GM18519 (cell line): Measurements from ENCODE around the gene SP3.

Experiments
- ATAC-seq: cut with Tn5 transposase; IDR thresholded peaks from one replicate; pipeline ENCODE4 v1.9.1; 2021; ENCODE audit warnings: mild to moderate bottlenecking, moderate library complexity; ENCODE audit not compliant: unreplicated experiment, low FRiP score

Gene SP3

DNA sequence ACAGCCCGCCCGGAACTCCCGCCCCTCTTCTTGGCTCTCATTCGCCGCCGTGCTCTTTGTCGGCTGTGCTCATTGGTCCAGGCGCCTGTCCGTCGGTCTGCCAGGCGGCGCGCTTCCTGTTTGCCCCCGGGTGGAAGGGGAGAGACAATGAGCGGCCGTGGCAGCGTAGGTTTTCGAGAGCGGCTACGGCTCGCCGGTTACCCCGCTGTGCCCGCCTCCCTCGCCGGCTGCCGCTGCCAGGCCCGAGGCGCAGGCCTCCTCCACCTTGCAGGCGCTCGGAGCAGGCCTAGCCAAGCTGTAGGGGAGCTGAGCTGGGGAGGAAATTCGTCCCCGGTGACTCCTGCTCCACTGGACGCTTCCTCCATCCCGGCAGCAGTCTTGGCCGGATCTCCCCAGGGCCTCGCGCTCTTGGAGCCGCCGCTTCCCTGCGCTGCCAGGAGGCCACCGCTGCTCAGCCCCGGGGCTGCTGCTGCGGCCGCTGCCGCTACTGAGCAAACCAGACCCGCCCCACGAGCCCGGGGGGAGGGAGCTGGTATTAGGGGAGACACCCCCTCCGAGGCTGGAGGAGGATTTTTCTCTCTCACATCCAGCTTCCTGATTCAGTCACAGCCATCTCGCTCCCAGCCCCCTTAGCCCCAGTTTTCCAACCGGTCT, at the start of gene SP3:
Gene SP3 (minus strand): TSS at position 2 of the 654 bp plus-strand sequence. CDS start 202 bp downstream, outside the sequence.
- ATAC-seq = peak; percentile 60

DNA sequence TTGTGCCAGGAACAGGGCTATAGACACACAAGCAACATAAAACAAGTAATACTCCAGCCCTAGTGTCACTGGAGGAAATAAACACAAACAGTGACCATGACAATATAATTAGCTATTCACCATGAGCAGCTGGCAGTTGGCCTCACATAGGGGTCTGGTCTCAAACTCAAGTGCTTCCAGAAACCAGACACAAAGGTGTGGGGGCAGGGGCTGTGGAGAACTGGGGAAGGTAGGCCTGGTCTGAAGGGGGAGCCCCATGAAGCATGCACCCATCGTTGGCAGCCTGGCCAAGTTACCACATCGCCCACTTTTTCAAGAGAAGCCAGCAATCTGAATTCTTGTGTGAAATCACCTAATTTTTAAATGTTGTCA, 49.5 kb upstream of the SP3 start:
- no peak for ATAC-seq

DNA sequence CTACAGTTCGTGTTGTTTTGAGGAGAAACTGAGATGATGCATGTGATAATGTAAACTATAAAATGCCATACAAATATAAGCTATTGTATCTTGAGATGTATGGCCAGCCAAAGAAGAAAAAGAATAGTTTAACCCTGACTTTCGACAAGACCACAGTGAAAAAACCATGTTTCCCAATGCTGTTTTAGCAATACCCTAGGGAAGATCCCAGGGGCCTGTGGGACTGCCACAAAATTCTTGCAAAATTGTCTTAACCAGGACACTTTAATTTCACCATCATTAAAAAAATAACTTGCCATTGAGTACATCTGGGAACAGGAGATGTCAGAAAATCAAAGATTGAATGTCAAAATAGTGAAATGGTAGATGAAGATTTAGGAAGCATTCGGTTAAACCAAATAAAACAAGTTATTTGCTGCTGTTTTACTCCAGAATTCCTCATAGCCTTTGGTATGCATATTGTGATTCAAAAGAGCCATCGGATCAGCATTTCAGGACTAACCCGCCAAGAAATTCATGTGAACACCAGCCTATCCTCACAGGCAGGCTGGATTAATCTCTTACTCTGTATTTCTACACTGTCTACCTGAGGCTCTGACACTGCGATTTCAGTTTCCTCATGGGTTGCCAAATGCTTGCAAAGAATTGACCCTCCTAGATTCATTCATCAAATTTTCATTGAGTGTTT, 49.0 kb upstream of the SP3 start:
- no peak for ATAC-seq

DNA sequence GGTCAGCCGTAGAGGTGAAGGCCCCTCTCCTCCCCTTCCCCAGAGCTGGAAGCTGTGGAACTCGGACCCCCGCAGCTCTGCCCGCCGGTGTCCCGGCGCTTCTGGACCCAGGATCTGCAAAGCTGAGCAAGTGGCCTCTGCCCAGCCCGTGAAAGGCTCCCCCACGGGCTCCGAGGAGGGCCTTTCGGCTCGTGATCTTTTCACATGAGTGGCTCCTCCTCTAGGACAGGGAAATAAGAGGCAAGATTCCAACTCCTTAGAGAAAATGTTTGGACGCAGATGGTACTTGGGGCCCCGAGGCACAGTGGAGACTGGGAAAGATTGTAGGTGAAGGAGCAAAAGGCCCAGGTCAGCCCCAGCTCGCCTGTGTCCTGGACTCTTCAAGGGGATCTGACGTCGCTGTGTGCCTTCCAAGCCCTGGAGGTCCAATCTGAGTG, 48.2 kb upstream of the SP3 start:
- no peak for ATAC-seq

- no peak for ATAC-seq
Observed at GRCh38 chr2:174012347-174013314, 47.5 kb upstream of the SP3 start.

DNA sequence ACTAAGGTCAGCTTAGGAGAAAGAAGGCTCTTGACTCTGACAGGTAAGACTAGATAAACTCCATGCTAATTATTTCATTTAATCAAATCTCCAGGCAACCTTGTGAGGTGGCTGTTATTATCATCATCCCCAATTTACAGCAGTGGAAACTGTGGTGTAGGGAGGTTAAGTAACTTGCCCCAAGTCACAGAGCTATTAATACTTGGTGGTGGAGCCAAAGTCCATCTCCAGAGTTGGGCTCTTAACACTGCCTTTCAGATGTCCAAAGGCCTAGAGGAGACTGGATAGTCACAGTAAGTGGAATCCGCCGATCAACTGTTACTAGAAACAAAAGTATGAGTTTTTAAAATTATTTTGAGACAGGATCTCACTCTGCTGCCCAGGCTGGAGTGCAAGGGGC, 46.6 kb upstream of the SP3 start:
- ATAC-seq = no peak

- ATAC-seq = no peak
Observed at GRCh38 chr2:174011173-174011572, 46.0 kb upstream of the SP3 start.

GRCh38 chr2:174009488-174010223, 44.5 kb upstream of the SP3 start:
- no peak for ATAC-seq

- ATAC-seq = no peak
Observed at GRCh38 chr2:174008720-174009119, 43.5 kb upstream of the SP3 start.

DNA sequence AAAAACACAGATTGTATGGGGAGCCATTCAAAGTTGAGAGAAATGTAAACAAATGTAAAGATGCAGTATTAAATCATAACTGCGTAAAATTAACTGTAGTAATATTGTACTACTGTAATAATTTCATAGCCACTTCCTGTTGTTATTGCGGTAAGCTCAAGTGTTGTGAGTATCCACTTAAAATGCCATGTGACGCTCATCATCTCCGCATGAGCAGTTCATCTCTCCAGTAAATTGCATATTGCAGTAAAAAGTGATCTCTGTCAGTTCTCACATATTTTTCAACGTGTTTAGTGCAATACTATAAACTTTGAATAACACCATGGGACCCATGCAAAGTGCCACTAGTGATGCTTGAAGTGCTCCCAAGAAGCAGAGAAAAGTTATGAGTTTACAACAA, 41.8 kb upstream of the SP3 start:
- ATAC-seq = no peak

DNA sequence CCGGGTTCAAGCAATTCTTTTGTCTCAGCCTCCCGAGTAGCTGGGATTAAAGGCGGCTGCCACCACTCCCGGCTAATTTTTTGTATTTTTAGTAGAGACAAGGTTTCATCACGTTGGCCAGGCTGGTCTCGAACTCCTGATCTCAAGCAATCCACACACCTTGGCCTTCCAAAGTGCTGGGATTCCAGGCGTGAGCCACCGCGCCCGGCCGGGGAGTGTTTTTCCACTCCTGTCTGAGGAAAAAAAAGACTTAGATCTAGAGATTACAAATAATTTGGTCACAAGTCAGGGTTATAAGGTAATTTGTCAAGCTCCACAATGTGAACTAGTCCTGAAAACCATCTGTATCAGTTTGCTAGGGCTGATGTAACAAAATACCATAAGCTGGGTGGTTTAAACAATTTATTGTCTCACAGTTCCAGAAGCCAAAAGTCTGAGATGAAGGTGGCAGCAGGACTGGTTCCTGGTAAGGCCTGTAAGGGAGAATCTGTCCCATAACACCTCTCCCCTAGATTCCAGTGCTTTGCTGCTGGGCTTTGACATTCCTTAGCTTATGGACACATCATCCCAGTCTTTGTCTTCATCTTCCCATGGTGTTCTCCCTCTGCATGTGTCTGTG, 40.7 kb upstream of the SP3 start:
- ATAC-seq = no peak

DNA sequence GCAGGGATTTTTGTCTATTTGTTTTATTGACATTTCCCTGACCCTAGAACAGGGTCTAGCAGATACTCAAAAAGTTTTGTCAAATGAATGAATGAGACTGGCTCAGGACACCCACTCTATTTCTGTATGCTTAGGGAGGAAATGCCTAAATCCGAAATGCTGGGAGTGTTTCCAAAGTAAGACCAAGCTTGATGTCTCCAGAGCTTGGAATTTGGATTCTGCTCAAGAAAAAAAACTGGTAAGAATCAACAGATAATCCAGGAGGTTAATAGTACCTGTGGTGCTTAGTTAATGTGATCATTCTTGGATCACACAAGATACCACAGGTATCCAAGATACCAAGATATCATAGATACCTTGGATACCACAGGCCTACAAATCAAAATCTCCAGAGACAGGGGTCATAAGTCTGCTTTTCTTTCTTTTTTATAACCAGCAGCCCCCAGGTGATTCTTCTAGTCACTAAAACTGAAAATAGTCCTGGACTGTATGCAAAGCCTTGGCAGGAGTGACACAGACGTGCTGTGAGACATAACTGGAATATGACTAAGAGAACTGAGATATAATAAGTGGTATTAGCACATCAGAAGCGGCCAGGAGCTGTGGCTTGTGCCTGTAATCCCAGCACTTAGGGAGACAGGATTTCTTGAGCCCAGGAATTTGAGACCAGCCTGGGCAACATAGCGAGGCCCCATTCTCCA, 39.9 kb upstream of the SP3 start:
- peak; percentile 69 for ATAC-seq

DNA sequence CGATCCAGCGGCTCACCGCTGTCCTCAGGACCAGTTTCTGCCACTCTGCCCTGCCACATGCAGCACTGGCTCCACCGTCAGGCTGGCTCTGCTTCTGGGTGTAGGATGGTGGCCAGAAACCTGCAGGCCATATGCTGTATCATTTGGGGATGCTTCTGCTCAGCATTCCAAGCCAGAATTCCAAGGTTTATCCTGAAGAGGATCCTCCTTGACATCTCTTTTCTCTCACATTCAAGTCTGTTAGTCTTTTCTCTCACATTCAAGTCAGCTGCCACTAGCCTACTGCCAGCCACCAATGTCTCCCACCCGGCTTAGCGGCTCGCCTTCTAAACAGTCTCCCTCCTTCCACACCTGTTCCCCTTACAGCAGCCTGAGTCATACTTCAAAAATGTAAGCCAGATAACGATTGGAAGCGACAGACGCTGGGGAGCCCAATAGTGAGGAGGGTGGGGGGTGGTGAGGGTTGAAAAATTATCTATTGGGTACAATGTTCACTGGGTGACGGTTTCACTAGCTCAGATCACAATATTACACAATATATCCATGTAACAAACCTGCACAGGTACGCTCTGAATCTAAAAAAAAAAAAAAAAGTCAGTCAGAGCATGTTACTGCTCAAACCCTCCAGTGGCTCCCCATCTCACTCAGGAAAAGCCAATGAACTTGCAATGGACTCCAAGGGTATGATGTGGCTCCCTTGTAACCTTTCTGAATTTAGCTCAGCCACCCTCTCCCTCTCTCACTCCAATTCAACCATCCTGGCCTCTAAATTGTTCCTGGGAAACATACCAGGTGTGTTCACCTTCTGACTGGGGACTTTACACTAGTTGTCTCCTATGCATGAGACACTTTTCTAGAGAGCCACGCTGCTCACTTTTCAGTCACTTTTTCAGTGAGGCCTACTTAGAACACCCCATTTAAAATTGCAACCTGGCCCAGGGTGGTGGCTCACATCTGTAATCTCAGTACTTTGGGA, 38.8 kb upstream of the SP3 start:
- ATAC-seq = no peak

DNA sequence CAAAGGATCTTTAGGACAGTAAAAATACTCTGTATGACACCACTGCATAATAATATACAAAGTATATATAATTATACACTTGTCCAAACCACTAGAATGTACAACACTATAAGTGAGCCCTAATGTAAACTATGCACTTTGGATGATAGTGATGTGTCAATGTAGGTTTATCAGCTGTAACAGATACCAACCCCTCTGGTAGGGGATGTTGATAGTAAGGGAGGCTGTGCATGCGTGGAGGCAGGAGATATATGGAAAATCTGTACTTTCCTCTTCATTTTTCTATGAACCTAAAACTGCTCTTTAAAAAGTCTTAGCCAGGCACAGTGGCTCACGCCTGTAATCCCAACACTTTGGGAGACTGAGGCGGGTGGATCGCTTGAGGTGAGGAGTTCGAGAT, 37.5 kb upstream of the SP3 start:
- ATAC-seq = no peak

GRCh38 chr2:174001107-174001506, 35.9 kb upstream of the SP3 start:
- no peak for ATAC-seq

DNA sequence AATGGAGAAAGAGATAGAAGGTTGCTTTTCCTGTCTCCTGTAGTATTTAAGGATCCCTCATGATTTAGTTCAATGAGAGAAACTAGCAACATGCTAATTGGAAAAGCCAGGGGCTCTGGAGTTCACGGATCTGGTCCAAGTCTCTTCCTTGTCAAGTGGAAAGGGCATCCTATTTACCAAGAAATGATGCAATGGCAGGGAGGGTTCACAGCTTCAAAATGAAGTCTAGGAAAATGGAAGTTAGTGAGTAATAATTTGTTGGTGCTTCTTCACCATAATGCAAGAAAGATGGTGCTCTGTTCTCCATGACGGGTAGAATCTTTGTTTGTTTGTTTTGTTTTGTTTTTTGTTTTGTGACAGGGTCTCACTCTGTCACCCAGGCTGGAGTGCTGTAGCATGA, 34.6 kb upstream of the SP3 start:
- no peak for ATAC-seq

- no peak for ATAC-seq
Observed at GRCh38 chr2:173999272-173999671, 34.1 kb upstream of the SP3 start.

GRCh38 chr2:173998386-173998785, 33.2 kb upstream of the SP3 start:
- no peak for ATAC-seq
